ENCODE data around the gene WWC2.
"Not testable (repeated sequence)": the region's sequence is repeated elsewhere in the genome, so short reads cannot be mapped to it uniquely, and the experiment has no call there.

WWC2 gene

GRCh38 chr4:183322326-183322725 lies 223.3 kb downstream of the WWC2 start, which contains the start of gene CLDN24:
TSS of gene CLDN24 (minus strand) at chr4:183322426. CDS start at chr4:183322426, 0 bp downstream.
- H3K4me3 ChIP-seq (ENCODE audit: low read depth, low read length) = no peak within 1 kb of the TSS
- TF ChIP-seq, protein P1, sequence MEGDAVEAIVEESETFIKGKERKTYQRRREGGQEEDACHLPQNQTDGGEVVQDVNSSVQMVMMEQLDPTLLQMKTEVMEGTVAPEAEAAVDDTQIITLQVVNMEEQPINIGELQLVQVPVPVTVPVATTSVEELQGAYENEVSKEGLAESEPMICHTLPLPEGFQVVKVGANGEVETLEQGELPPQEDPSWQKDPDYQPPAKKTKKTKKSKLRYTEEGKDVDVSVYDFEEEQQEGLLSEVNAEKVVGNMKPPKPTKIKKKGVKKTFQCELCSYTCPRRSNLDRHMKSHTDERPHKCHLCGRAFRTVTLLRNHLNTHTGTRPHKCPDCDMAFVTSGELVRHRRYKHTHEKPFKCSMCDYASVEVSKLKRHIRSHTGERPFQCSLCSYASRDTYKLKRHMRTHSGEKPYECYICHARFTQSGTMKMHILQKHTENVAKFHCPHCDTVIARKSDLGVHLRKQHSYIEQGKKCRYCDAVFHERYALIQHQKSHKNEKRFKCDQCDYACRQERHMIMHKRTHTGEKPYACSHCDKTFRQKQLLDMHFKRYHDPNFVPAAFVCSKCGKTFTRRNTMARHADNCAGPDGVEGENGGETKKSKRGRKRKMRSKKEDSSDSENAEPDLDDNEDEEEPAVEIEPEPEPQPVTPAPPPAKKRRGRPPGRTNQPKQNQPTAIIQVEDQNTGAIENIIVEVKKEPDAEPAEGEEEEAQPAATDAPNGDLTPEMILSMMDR (IDR thresholded peaks at IDR 0.05; ENCODE audit: borderline replicate concordance, insufficient read depth, low read depth, low read length) = no peak

DNA sequence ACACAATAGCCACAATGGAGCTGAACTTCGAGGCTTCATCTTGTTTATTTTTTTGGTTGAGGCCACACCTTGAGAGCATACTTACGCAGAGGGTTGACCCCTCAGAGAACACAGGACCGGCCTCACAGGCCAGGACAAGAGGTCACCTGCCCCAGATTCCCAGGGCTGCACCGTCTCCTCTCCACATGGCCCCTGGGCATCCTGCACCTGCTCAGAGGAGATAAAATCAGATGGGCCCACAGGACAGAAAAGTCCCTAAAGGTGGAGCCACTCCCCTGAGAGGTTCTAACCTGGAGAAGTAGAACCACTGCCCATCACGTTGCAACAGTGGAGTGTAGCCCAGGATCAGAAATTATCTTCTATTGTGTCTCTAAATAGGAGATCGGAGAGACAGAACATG lies 224.2 kb downstream of the WWC2 start:
- TF ChIP-seq, protein P1 (IDR thresholded peaks at IDR 0.05; ENCODE audit: borderline replicate concordance, insufficient read depth, low read depth, low read length) = no peak
- H3K4me3 ChIP-seq (ENCODE audit: low read depth, low read length) = no peak overlapping the region

GRCh38 chr4:183324056-183324455 lies 225.0 kb downstream of the WWC2 start:
- H3K4me3 ChIP-seq (ENCODE audit: low read depth, low read length) = not testable (repeated sequence)

- no peak overlapping the region for H3K4me3 ChIP-seq (ENCODE audit: low read depth, low read length)
- TF ChIP-seq, protein P1 (IDR thresholded peaks at IDR 0.05; ENCODE audit: borderline replicate concordance, insufficient read depth, low read depth, low read length) = no peak
Observed at GRCh38 chr4:183324619-183325018, 225.6 kb downstream of the WWC2 start.

DNA sequence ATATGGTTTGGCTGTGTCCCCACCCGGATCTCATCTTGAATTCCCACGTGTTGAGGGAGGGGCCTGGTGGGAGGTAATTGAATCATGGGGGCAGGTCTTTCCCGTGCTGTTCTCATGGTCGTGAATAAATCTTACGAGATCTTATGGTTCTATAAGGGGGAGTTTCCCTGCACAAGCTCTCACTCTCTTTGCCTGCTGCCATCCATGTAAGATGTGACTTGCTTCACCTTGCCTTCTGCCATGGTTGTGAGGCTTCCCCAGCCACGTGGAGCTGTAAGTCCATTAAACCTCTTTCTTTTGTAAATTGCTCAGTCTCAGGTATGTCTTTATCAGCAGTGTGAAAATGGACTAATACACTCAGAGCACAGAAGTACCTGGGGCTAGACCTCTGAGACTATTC lies 227.3 kb downstream of the WWC2 start:
- not testable (repeated sequence) for H3K4me3 ChIP-seq (ENCODE audit: low read depth, low read length)

- H3K4me3 ChIP-seq (ENCODE audit: low read depth, low read length) = no peak overlapping the region
- TF ChIP-seq, protein P1 (IDR thresholded peaks at IDR 0.05; ENCODE audit: borderline replicate concordance, insufficient read depth, low read depth, low read length) = no peak
Observed at GRCh38 chr4:183326853-183327252, 227.8 kb downstream of the WWC2 start.

DNA sequence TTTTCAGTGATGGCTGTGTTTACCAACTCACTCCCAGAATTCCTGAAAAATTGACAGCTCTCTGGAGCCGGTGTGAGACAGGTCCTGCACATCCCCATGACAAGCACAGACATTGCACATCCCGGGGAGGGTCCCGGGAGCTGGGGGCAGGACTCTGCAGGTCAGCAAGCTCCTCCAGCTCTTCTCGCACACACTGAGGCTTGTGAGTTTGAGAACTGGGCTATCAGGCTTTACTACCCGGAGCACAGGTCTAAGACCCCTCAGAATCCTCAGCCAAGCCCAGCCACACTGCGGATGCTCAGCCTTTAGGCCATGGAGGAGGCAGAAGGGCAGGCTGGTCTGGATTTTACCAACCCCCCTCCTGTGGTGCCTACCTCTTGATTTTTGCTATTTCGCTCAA lies 228.8 kb downstream of the WWC2 start:
- TF ChIP-seq, protein P1 (IDR thresholded peaks at IDR 0.05; ENCODE audit: borderline replicate concordance, insufficient read depth, low read depth, low read length) = no peak
- H3K4me3 ChIP-seq (ENCODE audit: low read depth, low read length) = no peak overlapping the region

DNA sequence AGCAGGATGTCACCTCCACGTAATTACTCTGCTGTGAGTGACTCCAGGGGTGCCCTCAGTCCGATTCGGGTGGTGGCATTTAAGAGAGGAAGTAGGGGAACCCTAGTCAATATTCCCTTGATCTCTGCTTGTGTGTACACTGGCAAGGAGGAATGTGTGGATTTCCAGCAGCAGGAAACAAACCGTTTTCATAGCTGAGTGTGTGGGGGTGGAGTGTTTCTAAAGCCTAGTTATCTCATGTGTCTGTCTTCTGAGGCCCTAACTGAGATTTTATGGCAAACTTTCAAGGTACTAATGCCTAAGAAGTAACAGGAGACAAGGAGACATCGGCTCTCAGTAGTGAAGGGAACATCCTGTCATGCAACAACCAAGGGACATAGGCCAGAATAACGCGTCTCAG lies 229.8 kb downstream of the WWC2 start:
- no peak overlapping the region for H3K4me3 ChIP-seq (ENCODE audit: low read depth, low read length)
- TF ChIP-seq, protein P1 (IDR thresholded peaks at IDR 0.05; ENCODE audit: borderline replicate concordance, insufficient read depth, low read depth, low read length) = no peak

All from GM12875 (cell line).